ENCODE data around the gene TAAR6. TPM values are rescaled to one million over a fixed set of nuclear protein-coding genes. Genes with fewer than 3 reads are reported as not detected.
"Not testable (repeated sequence)": the region's sequence is repeated elsewhere in the genome, so short reads cannot be mapped to it uniquely, and the experiment has no call there.

The TAAR6 gene
- total RNA-seq, result not detected

DNA sequence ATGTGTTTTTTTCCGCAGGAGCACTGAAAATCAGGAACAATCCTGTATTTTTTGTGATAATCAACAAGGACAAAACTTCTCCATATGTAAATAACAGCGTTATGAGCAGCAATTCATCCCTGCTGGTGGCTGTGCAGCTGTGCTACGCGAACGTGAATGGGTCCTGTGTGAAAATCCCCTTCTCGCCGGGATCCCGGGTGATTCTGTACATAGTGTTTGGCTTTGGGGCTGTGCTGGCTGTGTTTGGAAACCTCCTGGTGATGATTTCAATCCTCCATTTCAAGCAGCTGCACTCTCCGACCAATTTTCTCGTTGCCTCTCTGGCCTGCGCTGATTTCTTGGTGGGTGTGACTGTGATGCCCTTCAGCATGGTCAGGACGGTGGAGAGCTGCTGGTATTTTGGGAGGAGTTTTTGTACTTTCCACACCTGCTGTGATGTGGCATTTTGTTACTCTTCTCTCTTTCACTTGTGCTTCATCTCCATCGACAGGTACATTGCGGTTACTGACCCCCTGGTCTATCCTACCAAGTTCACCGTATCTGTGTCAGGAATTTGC is at the start of gene TAAR6:
Gene TAAR6 (plus strand): TSS at position 102 of the 557 bp plus-strand sequence. CDS start 0 bp downstream, at position 102.
- ATAC-seq (no peak), DNase-seq (ENCODE audit: low spot score) (no peak)

GRCh38 chr6:132520953-132521352 is 49.2 kb upstream of the TAAR6 start:
- DNase-seq (ENCODE audit: low spot score), result no peak
- no peak for ATAC-seq

- ATAC-seq, result no peak
- DNase-seq (ENCODE audit: low spot score), result no peak
These were observed 45.5 kb upstream of the TAAR6 start for GRCh38 chr6:132524646-132525045.

DNA sequence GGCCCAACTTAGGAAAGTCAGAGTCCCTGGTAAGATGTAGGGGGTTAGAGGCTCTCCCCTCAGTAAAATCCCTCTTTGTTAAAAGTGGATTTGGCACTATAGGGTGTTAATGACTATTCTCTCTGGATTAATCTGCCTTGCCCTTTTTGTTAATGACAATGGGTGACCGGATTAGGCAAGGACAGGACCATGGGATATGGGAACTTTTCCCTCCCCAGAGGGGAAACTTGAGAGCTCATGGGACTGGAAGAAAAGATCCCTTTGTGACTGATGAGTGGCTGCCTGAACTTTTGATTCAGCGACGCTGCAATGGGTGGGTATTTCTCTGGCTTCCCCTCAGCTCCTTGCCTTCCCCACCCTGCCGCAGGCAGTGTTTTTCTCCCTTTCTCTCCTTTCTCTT is 44.3 kb upstream of the TAAR6 start:
- no peak for ATAC-seq

GRCh38 chr6:132526461-132526860 is 43.7 kb upstream of the TAAR6 start:
- DNase-seq (ENCODE audit: low spot score), result no peak
- ATAC-seq, result no peak

More for the DNA sequence above, 44.3 kb upstream of the TAAR6 start:
- DNase-seq (ENCODE audit: low spot score), result no peak

DNA sequence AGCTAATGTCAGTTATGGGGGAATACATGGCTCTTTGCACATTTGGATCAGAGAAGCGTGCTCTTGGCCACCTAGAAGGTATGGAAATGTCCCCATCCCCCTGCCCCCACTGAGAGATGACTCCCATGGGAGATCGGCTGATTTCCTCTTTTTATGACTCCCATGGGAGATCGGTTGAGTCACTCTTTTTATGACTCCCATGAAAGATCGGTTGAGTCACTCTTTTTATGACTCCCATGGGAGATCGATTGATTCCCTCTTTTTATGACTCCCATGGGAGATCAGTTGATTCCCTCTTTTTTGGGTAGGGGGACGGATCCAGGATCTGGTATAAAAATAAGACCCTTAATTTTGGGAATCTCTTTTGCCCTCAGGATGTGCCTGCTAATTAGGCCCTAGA is 42.3 kb upstream of the TAAR6 start:
- ATAC-seq (no peak), DNase-seq (ENCODE audit: low spot score) (no peak)

- peak; percentile 95 for ATAC-seq
- DNase-seq (ENCODE audit: low spot score), result peak; percentile 60
These were observed 39.7 kb upstream of the TAAR6 start for GRCh38 chr6:132530293-132530974.

DNA sequence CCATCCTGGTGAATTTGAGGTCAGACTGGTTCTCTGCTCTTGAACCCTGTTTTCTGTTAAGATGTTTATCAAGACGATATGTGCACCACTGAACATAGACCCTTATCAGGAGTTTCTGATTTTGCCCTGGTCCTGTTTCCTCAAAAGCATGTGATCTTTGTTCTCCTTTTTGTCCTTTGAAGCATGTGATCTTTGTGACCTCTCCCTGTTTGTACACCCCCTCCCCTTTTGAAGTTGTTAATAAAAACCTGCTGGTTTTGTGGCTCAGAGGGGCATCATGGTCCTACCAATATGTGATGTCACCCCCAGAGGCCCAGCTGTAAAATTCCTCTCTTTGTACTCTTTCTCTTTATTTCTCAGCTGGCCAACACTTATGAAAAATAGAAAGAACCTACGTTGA is 35.6 kb upstream of the TAAR6 start:
- ATAC-seq; DNase-seq (ENCODE audit: low spot score): not testable (repeated sequence)

DNA sequence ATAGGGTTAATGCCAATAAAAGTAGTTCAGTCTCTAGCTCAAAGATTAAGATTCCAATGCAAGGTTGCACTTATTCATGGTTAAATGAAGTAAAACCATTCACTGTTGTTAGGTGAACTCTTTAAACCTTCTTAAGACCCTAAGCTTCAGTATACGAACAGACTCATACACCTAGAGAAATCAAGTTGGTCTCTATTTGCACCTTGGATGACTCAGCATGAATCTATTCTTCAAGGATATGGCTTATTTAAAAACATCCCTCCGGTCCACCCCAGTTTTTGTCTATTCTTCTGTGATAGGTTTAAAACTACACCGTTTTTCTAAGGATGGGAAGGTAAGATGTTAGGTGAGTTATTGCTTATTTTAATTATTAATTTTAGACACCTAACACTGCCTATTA is 33.0 kb upstream of the TAAR6 start:
- ATAC-seq (no peak), DNase-seq (ENCODE audit: low spot score) (no peak)

GRCh38 chr6:132537977-132538376 is 32.1 kb upstream of the TAAR6 start, which contains the start of gene TAAR9:
Gene TAAR9, plus strand, starts transcription at chr6:132538277. Its CDS starts 13 bp downstream, at chr6:132538290.
- DNase-seq (ENCODE audit: low spot score), result no peak

DNA sequence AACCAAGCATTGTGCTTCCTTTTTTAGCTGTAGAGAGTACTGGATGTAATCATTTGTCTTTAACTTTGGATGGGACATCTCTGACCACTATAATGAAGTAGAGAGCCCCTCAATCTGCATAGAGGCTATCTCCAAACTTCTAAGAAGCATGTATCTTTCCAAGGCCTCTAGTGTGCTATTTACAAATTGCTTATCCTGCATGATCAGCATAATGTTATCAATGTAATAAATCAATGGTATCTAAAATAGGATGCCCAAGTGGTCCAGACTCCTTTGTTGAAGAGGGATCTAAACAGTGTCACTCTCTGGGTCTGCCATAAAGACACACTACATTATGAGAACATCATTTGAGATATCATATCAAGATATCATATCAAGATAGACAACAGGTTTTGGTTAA is 25.3 kb upstream of the TAAR6 start:
- ATAC-seq (no peak), DNase-seq (ENCODE audit: low spot score) (no peak)

More at GRCh38 chr6:132537977-132538376, 32.1 kb upstream of the TAAR6 start, which contains the start of gene TAAR9:
- ATAC-seq, result no peak

DNA sequence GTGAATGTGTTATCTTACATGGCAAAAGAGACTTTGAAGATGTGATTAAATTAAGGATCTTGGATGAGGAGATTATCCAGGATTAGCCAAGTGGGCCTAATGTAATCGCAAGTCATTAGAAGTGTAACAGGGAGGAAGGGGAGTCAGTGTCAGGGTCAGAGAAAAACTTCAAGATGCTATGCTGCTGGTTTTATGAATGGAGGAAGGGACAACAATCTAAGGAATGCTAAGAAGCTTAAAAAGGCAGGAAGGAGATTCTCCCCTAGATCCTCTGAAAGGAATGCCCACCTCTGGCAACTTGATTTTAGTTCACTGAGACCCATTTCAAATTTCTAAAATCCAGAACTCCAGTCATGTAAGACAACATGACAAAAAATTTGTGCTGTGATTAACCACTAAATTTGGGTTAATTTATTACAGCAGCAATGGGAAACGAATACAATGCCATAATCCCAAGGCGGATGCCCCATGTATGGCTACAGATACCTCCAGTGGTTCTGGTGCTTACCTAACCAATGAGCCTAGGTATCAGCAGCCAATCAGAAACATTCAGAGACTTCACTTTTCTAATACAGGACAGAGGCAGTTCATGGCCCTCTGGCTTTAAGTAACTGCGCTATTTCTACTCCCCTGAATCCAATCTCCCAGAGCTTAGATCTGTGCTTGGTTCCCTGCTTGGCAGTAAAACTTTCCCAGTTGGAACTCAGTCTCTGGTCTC is 21.2 kb upstream of the TAAR6 start:
- DNase-seq (ENCODE audit: low spot score) (no peak), ATAC-seq (no peak)

DNA sequence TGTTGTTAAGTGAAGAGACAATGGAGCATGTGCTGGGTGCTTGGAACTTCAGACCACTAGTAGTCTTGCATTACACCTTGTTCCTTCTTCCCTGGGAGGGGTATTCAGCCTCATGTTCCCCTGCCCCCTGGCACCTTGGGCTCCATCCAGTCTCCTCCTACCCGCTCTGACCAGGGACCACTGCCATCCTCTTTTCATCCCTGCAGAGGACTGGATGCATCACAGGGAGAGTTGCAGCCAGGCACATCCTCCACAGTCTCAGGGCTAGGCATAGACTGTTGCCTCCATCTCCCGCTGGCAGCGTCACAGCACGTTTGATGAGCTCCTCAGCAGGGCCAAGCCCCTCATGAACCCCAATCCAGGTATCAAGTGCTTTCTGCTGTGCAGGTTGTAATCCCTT is 18.9 kb upstream of the TAAR6 start:
- DNase-seq (ENCODE audit: low spot score), result no peak
- ATAC-seq, result no peak

DNA sequence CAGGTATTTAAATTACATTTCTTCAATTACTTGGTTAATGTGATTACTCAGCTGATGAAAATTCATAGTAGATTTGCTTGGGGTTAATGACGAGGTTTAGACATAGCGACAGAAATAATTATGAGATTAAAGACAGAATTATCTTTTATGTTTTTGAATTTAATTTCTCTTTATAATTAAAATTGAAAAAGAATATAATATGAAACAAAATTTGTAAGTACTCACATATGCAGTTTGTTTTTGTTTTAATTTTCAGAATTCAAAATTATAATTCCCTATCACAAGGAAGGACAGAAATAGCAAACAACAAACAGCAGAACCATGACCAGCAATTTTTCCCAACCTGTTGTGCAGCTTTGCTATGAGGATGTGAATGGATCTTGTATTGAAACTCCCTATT is 17.8 kb upstream of the TAAR6 start, which contains the start of gene TAAR8:
Gene TAAR8 (plus strand): TSS at position 301 of the 400 bp plus-strand sequence. CDS start 21 bp downstream, at position 322.
- no peak for ATAC-seq
- DNase-seq (ENCODE audit: low spot score), result no peak

- ATAC-seq; DNase-seq (ENCODE audit: low spot score): not testable (repeated sequence)
These were observed 10.0 kb upstream of the TAAR6 start for GRCh38 chr6:132560087-132560486.

DNA sequence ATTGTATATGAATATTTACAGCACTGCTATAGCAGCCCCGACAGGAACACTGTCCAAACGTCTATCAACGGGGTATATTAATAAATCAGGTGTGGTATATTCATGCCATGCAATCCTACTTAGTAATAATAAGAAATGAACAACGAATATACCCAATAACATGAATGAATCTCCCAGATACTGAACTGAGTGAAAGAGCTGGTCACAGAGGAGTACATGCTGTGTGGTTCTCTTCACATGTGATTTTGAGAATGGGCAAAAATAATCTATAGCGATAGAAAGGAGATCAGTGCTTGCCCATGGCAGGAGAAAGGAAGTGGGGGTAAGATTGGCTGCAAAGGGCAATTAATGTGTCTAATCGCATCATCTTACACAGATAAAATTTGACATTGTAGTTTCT is 3.7 kb upstream of the TAAR6 start:
- no peak for DNase-seq (ENCODE audit: low spot score)
- no peak for ATAC-seq

DNA sequence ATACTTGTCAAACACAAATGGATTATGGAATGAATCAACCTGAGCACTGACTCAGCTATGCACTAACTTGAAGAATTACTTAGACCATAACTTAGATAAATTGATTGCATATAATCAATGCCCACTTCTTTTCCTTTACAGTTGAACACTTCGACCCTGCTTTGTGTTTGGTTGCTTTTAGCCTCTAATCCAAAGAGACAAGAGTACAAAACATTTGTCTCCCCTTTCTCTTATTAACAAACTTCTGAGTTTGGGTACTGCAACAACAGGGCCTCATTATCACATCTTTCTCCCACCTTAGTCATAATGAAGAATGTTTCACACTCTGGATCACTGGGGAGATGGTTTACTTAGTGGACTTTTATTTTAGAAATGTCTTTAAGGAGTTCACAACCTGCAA is 2.6 kb upstream of the TAAR6 start:
- ATAC-seq (no peak), DNase-seq (ENCODE audit: low spot score) (no peak)

- no peak for ATAC-seq
- no peak for DNase-seq (ENCODE audit: low spot score)
These were observed 1.5 kb upstream of the TAAR6 start for GRCh38 chr6:132568611-132569010.

DNA sequence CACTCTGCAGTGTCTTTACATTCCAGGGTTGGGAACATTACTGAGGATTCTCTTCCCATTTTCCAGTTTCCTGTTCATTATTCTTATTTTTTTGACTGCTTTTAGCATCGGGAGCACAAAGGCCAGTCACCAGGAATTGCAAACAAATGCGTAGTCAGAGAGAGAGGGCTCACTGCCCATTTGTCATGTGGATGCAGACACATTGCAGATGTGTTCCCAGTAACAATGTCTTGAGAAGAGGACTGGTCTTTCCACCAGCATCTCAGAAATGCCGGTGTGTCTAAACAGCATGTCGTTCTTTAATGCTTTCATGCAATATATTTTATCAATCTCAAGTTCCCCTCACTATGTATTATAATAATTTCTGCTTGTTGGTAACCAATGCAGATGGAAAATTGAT is 952 bp upstream of the TAAR6 start:
- ATAC-seq (no peak), DNase-seq (ENCODE audit: low spot score) (no peak)

- DNase-seq (ENCODE audit: low spot score) (no peak), ATAC-seq (no peak)
These were observed 1.7 kb downstream of the TAAR6 start for GRCh38 chr6:132571774-132572173.

- DNase-seq (ENCODE audit: low spot score) (no peak), ATAC-seq (no peak)
These were observed 14.6 kb downstream of the TAAR6 start for GRCh38 chr6:132584698-132585097.

GRCh38 chr6:132587424-132587823 is 17.3 kb downstream of the TAAR6 start:
- DNase-seq (ENCODE audit: low spot score), result no peak
- ATAC-seq, result no peak
